ENCODE measurements around the gene PCSK7. TPM values are rescaled to one million over a fixed set of nuclear protein-coding genes. Genes with fewer than 3 reads are reported as not detected.
"Not testable (repeated sequence)": the region's sequence is repeated elsewhere in the genome, so short reads cannot be mapped to it uniquely, and the experiment has no call there.

The PCSK7 gene
- total RNA-seq, 1 donor from 2014 or later, result 220 TPM

GRCh38 chr11:117218133-117218915 lies 13.5 kb downstream of the PCSK7 start:
- intact Hi-C loops (cut with micrococcal nuclease), result no loop called here

GRCh38 chr11:117217141-117218084 lies 14.5 kb downstream of the PCSK7 start:
- intact Hi-C loops (cut with micrococcal nuclease), result no loop called here

GRCh38 chr11:117214404-117215110 lies 17.3 kb downstream of the PCSK7 start:
- intact Hi-C loops (cut with micrococcal nuclease), result no loop called here

- intact Hi-C loops (cut with micrococcal nuclease), result no loop called here
Measured at GRCh38 chr11:117212697-117213355, 19.0 kb downstream of the PCSK7 start.

DNA sequence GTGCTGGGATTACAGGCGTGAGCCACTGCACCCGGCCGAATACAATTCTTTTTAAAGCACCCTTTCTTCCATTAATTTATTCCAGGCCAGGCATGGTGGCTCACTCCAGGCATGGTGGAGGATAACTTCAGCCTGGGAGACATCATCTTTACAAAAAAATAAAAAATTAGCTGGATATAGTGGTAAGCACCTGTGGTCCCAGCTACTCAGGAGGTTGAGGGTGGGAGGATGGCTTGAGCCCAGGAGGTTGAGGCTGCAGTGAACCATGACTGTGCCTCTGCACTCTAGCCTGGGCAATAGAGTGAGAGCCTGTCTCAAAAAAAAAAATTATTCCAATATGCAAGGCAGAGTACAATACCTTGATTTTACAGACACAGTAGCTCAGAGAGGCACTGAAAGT lies 21.3 kb downstream of the PCSK7 start:
- intact Hi-C loops (cut with micrococcal nuclease), result no loop called here

DNA sequence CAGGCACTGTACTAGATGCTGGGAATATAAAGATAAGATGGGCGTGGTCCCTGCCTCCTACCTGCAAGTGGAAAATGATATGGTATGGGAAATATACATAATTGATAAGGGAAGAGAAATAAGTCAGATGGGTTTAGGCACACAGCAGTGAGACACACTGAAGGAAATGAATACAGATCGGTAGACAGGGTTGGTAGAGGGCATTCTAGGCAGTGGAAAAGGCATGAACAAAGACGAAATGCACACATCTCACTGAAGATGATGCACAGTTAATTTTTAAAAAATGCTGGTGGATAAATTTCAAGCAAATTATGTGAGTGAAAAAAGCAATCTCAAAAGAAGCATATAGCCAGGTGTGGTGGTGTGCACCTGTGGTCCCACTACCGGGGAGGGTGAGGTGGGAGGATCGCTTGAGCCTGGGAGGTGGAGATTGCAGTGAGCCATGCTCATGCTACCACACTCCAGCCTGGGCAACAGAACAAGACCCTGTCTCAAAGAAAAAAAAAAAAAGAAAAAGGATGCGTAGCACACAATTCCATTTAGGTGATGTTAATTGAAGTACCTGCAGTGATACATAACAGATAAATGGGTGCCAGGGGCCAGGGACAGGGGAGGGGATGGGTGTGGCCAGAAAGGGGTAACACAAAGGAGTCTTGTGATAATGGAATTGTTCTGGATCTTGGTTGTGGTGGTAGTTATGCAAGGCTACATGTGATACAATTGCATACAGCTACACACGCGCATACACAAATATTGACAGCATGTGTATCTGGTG lies 22.3 kb downstream of the PCSK7 start:
- intact Hi-C loops (cut with micrococcal nuclease), result not testable (repeated sequence)

DNA sequence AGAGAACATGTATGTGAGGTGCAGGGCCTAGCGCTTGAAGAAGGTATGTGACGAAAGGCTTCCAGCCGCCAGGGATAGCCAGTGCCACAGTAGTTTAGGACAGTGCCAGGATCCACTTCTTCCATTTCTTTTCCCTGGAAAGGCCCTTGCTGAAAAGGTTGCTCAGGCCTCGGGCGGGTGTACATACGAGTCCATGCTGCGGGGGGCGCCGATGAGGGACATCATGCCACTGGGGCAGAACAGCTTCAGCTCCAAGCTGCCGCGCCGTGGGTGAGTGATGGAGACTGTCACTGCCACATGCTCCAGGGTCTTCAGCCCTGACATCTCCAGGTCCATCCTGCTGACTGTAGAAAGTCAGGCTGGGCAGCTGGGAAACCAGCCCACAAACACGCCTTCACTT lies 23.2 kb downstream of the PCSK7 start:
- intact Hi-C loops (cut with micrococcal nuclease), result not testable (repeated sequence)

DNA sequence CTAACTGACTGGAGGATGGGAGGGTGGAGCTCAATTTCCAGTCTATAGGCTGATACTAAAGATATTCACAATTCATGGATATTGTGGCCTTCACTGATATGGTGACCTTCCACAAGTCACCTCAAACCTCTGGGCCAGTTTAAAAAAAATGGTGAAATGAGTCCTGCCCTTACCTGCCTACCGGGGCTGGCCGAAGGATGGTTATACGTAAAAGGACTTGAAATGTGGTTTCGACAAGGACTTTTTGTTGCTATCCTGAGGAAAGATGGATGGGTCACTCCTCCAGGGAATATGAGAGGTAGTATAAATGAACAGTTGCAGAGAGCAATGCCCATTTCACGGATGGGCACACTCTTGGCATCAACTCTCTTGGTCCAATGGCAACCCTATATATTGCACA lies 24.4 kb downstream of the PCSK7 start:
- intact Hi-C loops (cut with micrococcal nuclease), result not testable (repeated sequence)

GRCh38 chr11:117206859-117207258 lies 25.0 kb downstream of the PCSK7 start:
- intact Hi-C loops (cut with micrococcal nuclease), result not testable (repeated sequence)

GRCh38 chr11:117206111-117206510 lies 25.8 kb downstream of the PCSK7 start:
- intact Hi-C loops (cut with micrococcal nuclease), result not testable (repeated sequence)

GRCh38 chr11:117205211-117205818 lies 26.6 kb downstream of the PCSK7 start:
- intact Hi-C loops (cut with micrococcal nuclease), result no loop called here

DNA sequence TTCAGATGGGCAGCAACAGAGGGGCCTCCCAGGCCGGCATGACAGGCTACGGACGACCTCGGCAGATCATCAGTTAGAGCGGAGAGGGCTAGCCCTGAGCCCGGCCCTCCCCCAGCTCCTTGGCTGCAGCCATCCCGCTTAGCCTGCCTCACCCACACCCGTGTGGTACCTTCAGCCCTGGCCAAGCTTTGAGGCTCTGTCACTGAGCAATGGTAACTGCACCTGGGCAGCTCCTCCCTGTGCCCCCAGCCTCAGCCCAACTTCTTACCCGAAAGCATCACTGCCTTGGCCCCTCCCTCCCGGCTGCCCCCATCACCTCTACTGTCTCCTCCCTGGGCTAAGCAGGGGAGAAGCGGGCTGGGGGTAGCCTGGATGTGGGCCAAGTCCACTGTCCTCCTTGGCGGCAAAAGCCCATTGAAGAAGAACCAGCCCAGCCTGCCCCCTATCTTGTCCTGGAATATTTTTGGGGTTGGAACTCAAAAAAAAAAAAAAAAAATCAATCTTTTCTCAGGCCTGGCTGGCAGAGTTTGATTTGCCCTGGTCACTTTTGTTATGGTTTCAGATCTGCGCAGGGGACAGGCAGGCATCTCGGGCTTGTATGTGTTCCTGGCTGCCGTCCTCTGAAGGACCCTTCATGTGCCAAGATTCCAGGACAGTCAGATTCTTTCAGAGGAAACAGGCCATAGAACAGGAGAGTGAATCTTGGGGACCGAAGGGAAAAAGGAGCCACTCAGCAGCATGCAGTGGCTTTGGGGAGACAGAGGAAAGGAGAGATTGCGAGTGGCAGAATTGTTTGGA lies 27.4 kb downstream of the PCSK7 start:
- intact Hi-C loops (cut with micrococcal nuclease), result no loop called here

- intact Hi-C loops (cut with micrococcal nuclease), result no loop called here
Measured at GRCh38 chr11:117203069-117203407, 28.8 kb downstream of the PCSK7 start.

DNA sequence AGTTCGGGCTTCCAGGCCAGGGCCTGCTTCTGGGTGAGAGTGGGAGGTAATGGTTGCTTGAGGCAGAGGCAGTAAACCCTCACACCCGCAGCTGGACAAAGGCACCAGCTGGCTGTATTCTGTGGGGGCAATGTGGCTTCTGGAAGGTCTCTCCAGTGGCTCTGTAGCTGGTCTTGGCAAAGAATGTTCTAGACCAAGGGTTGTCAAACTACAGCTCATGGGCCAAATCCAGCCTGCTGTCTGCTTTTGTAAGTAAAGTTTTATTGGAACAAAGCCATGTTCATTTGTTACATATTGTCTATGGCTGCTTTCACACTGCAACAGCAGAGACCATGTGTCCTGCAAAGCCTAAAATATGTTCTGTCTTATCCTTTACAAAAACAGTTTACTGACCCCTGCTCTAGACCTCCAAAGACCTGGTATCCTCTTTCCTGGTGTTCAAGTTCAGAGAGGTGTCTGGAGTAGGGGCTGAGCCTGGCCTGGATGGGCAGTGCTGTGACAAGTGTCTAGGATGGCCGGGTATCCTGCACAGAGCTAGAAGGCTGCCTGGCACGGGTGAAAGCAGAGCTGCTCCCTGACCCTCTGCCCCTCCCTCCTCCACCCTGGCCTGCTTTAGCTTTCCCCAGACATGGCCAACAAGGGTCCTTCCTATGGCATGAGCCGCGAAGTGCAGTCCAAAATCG lies 29.3 kb downstream of the PCSK7 start:
- intact Hi-C loops (cut with micrococcal nuclease), result no loop called here

DNA sequence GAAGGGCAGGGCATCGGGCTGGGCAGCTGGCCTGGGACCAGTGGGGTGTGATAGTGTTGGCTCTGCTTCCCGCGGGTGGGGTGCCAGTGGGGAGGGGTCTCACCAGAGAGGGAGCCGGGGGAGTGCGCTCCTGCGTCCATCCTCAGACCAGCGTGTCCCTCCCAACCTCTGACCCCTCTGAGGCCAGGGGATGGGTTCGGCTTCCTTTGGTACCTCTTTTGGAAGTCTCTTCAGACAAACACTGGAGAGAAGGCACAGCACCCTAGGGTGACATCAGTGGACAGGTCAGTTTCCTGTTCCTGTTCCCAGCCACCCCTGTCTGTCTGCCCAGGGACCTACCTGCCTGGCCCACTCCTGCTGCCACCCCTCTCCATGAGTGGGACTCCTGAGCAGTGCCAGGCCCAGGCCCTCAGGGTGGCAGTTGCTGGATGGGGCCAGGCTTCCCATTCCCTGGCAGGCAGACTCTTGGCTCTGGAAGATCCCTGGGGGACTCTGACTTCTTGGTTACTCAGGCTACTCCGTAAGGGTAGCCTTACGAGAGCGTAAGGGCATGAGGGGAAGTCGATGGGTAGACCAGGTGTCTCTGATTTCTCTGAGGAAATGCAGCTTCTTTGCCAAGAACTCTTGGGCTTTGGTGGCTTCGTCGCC lies 30.1 kb downstream of the PCSK7 start:
- intact Hi-C loops (cut with micrococcal nuclease), result no loop called here

GRCh38 chr11:117200813-117201657 lies 30.8 kb downstream of the PCSK7 start:
- intact Hi-C loops (cut with micrococcal nuclease), result no loop called here
